ENCODE results near the gene IGHMBP2.
A peak's percentile ranks its signal among the peaks of the same experiment; 100 is the strongest.

IGHMBP2 gene

DNA sequence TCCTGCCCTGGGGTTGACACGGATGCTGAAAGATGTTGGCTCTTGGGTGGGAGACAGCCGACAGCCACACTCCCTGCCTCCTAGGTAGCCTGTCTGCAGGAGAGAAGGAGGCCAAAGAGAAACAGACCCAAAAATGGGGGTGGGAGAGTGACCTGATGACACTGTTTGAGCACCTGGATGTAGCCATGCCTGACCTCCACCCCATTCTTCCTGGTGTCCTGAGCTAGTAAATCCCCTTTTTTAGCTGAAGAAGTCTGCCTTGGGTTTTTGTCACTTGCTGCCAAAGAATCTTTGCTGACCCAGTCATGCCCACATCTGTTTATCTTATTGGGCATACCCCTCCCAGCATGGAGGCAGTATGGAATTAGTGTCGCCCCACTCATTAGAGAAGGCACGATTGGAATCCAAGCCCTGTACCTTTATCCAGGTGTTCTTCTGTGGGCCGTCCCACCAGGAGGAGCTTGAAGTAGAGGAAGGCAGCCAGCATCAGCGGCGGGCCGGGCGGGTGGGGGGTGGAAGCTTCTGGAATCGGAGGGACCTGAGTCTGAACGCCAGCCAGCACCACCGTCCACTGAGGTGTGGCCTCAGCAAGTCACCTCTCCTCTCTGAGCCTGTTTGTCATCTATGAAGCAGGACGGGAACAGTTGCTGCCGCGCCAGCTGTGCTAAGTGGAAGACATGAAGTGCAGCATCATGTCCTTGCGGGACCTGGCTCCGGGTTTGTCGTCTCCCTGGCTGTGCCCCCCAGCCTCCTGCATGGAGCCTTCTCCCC is 37.8 kb downstream of the IGHMBP2 start:
- DNase-seq: no peak

DNA sequence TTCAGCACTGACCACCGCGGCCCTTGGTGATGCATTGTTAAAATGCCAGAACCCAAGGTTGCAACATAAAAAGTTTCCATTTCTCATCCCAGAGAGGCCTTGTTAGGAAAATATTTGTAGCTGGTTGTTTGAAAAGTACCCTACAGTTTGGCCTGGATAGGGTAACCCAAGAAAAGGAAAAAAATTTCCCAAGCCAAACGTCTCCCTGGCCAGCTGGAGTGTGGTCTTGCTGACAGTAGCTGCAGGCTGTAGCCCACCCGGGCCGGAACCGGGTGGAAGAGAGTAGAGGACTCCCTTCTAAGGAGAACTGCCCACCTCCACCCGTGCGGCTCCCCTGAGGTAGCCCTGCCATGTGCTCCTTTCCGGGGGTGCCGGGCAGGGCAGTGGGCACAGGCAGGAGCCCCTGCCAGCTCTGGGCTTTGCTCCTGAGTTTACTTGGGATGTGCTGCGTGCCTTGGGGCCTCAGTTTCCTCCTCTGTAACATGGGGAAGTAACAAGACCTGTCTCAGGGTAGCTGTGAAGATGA is 38.5 kb downstream of the IGHMBP2 start:
- DNase-seq: no peak

DNA sequence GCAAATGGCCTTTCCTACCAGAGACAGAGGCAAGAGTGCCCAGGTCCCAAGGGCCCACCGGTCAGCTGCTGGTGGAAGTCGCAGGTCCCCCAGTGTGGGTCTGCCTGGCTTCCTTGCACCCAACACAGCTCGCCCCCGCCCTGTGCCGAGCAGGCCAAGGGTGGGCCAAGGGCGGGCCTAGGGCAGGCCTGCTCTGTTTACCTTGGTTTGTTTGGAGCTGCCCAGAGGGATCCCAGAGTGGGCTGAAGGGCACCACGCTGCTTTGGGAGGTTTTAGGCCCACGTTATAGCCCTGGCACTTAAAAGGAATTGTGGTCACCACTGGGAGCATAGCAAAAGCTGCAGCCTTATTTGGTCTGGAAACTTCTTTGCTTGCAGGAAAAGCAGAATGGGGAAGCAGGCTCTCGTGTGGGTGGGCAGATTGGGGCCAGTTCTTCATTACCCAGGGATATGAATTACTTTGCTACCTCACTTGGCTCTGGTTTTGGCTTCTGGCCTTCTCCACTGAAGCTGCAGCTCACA is 39.1 kb downstream of the IGHMBP2 start:
- DNase-seq: no peak

DNA sequence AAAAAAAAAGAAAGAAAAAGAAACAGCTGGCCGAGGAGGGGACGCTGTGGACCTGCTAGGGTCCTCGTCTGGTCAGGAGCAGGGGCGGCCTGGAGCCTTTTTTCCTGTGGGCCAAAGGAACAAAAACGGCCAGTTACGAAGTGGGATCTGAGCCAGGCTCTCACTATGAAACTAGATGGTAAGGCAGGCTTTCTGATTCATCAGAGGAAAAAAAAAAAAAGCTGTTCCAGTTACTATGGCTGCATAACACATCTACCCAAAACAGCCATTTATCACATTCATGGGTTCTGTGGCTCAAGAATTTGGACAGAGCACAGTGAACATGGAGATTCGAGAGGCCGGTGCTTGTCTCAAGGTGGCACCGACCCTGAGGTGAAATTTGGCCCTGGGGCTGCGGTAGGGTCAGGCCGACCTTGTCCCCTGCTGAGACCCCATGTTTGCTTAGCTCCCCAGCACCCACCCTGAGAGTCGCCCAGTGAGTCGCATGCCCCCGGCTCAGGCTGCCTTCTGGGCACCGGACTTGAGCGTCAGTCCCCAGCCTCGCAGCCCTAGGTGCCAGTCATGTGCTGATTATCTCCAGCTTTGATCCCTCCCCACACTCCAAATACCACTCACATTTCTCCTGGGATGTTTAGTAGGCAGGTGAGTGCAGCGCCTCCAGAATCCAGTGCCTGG is 42.9 kb downstream of the IGHMBP2 start:
- no peak for DNase-seq

DNA sequence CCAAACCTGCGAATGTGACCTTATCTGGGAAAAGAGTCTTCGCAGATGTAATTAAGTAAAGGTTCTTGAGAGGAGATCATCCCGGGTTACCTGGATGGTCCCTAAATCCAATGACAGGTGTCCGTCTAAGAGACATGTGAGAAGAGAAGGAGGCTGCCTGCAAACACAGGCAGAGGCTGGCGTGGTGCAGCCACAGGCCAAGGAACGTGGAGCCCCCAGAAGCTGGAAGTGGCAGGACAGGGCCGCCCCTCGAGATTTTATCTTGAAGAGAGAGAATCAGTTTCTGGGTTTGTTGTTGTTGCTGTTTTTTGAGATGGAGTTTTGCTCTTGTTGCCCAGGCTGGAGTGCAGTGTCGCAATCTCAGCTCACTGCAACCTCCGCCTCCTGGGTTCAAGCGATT is 43.5 kb downstream of the IGHMBP2 start:
- no peak for DNase-seq

DNA sequence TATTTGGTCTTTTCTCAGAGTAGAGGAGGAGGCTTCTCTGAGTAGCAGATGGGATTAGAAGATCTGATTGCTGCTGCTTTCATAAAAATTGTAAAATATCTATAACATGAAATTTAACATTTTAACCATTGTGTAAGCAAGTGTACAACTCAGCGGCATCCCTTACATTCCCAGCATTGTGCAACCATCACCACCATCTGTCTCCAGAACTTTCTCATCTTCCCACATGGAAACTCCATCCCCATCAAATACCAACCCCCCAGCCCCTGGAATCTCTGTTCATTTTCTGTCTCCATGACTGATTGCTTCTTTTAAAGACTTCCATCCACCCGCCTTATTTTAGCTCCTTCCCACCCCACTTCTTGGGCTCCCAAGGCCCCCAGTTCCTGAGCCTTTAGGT is 44.8 kb downstream of the IGHMBP2 start:
- no peak for DNase-seq

DNA sequence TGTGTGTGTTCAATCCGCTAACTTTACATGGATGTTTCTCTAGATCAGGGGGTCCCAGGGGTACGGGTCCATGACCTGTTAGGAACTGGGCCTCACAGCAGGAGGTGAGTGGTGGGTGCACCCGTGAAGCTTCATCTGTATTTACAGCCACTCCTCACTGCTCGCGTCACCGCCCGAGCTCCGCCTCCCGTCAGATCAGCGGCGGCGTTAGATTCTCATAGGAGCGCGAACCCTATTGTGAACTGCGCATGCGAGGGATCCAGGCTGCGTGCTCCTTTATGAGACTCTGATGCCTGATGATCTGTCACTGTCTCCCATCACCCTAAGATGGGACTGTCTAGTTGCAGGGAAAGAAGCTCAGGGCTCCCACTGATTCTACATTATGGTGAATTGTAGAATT is 45.2 kb downstream of the IGHMBP2 start:
- no peak for DNase-seq

DNA sequence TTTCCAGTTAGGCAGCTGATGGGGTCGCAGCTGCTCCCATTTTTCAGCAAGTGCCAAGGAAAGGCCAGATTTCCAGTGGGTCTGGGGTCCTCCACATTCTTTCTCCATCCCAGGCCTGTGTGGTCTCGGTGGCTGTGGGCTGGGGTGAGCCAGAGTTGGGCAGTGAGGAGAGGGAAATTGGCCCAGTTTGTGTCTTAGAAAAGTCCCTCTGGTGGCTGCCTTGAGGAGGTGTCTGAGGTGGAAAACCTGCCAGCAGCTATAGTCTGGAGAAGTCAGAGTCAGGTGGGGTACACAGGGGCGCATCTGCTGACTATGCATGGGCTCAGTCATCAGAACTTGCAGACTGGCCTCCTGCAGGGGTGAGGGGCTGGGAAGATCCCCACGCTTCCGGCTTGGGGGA is 46.6 kb downstream of the IGHMBP2 start:
- DNase-seq: no peak

DNA sequence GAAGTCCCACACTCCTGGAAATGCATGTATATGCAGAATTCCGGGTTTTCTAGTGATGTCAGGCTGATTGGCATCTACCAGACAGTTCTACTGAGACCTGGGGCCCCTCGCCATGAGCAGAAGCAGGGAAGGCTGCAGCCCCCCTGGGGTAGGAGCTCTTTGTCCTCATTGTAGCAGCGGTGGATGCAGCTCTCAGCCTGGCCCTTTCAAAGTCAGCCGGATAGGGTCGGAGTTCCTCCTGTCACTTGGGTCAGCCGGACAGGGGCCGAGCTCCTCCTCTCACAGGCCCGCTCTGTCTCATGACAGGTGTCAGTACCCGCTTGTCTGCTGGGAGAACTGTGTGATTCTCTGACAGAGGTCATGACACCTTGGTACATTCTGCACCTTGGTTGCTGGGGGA is 47.1 kb downstream of the IGHMBP2 start:
- DNase-seq: no peak

DNA sequence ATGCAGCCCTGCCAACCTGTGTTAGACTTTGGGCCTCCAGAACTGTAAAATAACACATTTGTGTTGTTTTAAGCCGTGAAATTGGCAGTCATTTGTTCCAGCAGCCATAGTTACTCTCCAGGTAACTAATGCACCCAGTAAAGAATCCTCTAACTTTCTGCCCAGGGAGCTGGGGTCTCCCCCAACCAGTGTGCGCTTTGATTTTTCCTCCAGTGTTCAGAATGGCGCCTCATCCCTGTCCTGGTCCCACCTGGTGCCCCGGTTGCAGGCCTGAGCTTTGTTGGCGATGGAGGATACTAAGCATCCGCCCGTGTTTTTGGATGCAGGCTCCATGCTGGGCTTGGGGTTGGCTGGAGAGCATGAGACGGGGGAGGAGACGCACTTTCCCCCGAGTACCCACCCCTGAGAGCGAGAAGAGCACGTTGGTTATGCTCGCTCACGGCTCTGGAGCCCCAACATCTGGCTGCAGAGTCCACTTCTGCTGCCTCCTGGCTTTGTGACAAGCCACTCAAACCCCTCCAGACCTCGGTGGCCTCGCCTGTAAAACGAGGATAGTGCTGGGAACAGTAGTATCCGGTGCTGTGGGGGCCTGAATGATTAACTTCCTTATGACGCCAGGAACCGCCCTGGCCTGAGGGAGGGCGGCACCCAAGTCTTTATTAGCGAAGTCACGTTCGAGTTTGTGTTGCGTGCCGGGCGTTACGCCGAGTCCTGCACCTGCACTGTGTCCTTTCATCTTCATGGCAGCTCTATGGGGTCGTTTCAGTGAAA is 51.3 kb downstream of the IGHMBP2 start:
- DNase-seq: no peak

DNA sequence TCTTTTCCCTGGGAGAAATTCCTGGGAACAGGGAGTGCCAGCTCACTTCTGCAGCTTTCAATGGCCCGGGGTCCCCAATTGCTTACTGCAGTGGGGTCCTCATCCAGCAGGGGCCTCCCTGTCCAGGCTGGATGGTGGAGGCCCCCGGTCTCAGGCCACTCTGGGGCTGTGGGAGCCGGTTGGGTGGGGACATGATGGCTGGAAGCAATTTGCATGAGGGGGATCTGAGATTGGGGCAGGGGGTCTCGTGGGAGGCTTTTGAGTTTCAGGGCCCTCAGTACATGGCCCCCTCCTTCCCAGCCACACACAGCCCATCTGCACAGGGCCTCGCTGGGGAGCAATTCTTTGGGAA is 51.9 kb downstream of the IGHMBP2 start:
- no peak for DNase-seq

DNA sequence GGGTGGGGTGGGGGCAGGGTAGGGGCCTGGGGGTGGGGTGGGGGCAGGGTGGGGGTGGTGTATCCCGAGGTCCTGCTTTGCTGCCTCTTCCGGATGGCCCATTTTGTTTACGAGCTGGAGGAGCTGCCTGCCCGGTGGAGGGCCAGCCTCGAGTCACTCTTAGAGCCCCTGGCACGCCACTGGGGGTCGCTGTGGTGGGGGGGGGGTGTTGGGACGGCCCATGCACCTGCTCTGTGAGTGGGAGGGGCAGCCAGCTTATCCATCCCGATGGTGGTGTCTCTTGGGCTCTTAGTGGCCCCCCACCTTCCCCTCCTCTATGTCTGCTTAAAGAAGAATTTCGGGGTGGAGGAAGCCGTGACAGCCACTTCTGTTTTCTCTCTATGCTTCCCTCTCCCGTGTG is 52.5 kb downstream of the IGHMBP2 start:
- no peak for DNase-seq

DNA sequence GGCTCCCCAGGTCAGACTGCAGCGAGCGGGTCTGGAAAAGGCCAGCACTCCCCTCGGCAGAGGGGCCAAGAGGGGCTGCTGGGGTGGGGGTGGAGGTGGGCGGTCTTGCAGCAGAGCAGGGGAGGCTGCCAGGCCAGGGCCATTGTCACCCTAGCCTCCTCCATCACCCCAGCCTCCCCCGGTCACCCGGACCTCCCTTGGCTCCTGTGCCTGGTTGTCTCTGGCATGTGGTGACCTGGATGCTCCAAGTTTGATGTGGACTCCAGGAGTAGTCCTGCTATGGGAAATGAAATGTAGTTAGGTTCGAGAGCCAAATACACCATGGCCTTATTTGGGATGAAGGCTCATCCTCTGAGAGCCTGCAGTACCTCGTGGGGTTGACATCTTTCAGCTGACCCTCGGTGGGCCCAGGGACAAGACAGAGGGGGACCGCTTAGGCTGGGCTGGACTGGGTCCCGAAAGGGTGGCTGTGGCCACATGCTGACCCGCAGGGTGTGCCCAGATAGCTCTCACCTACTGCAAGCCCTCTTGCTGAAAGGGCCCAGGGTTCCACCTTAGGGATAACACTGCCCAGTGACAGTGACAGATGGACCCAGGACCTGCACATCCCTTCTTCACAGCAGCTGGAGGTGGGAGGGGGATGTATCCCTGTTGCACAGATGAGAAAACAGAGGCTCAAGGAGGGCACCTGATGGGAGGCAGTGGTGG is 53.0 kb downstream of the IGHMBP2 start:
- DNase-seq: no peak

DNA sequence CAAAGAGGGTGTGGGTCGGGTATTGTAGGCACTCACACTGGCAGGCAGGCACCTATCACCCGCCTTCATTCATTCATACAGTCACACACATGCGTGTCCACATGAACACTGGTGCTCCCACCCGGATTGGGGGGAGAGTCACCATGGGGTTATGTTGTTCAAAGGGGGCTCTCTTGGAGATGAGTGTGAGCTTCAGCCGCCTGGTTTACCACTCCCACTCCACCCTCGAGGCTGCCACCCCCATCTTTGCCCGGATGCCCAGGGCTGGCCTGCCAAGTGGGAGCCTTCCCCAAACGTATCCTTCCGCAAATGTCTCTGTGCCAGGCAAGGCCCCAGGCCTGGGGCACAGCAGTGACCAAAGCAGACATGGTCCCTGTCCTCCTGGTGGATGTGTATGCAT is 54.5 kb downstream of the IGHMBP2 start:
- no peak for DNase-seq

DNA sequence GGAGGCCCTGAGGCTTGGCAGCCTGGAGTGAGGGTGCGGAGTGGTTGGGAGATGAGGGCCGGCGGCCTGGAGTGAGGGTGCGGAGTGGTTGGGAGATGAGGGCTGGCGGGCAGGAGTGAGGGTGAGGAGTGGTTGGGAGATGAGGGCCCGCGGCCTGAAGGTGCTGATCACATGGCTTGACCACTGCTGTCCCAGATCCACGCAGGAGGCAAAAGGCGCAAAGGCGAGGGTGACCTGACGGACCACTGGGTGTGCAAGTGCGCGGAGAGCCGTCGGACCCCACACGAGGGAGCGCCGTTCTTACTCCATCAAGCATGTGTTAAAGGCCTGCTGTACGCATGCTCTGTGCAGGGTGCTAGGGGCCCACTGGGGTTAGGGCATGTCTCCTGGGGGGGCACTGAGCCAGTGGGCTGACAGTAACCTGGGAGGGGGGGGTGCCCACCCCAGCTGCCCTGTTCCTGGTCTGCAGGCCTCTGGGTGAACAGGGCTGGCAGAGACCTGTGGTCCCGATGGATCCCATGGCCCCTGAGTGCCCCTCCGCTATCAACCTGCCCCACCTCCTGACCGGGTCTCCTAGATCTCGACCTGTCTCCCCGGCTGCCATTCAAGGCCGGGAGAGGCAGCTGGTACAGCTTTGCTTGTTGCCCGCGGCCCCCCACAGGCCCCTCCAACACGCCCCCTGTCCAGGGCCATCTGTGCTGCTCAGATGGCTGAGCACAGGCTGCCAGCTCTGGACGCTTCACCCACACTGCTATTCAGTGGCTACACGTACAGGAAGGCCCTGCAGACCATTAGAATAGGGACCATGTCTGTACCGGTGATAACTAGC is 56.0 kb downstream of the IGHMBP2 start:
- no peak for DNase-seq

DNA sequence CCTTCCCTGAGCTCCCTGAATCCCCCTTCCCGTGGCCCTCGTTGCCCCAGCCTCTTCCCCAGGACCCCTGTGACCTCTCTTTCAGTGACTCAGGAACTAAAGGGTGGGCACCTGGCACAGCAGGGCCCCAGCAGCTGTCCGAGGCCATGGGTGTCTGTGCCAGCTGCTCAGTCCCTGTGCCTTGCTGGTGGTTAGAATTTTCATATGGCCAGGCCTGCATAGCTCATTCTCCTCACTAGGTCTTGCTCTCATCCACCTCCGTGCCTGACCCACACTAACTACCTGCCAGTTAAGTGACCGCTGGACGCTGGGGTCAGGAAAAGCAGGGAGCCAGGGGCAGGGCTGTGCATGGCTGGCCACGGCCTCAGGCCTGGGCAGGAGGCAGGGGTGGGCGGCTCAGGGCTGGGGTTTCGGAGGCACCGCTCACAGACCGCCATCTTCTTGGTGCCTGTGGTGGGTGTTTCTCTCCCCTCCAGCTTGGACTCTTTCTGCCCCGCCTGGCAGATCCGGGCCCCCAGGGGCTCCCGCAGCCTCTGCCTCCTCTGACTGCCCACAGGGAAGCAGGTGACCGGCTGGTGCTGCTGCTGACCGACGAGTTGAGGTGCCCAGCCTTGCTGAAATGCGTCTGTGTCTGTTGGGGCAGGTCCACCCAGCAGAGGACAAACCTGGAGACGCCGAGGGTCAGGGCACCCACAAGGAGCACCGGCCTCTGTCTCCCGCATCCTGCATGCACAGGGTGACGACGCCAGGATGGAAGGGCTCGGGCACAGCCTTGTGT is 56.8 kb downstream of the IGHMBP2 start:
- no peak for DNase-seq

DNA sequence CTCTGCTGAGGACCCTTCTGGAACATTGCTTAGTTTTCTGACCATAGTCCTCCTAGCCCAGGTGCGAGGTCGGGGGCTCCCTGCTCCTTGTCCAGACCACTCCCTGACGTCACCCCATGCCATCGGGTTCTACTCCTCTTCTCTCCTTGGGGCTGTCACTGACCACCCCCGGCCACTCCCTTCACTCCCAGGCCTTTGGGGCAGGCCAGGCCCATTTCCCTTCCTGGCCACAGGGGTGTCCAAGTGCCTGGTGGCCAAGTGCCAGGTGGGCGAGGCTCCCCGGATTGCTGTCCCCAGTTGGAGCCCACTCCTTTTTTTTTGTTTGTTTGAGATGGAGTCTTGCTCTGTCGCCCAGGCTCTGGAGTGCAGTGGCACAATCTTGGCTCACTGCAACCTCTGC is 57.6 kb downstream of the IGHMBP2 start:
- no peak for DNase-seq

DNA sequence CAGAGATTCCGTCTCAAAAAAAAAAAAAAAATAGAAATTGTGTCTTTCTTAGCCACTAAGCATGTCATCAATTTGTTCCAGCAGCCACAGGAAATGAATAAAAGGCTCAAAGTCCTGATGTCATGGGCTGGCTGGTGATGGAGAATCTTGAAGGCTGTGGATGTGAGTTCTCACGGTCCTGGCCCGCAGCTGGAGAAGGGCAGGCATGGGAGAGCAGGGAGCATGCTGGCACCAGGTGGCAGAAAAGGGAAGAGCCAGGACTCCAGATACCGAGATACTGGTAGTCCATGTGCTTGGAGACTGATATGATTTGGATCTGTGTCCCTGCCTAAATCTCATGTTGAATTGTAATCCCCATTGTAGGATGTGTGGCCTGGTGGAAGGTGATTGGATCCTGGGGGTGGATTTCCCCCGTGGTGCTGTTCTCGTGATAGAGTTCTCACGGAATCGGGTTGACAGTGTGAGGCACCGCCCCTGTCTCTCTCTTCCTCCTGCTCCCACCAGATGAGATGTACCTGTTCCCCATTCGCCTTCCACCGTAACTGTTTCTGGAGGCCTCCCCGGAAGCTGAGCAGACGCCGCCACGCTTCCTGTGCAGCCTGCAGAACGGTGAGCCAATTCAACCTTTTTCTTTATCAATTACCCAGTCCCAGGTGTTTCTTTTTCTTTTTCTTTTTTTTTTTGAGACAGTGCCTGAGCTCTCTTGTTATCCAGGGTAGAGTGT is 59.0 kb downstream of the IGHMBP2 start:
- no peak for DNase-seq

DNA sequence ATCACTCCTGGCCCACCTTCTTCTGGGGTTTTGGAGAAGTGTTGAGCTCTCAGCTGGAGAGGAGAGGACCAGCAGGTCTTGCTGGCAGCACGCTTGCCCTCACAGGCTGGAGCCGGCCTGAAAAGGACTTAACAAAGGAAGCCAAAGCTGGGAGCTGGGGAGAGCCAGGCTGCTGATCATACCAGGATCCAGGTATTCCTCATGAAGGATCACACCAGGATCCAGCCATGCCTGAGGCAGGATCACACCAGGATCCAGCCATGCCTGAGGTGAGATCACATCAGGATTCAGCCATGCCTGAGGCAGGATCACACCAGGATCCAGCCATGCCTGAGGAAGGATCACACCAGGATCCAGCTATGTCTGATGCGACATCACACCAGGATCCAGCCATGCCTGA is 60.1 kb downstream of the IGHMBP2 start:
- peak; percentile 32 for DNase-seq
